Ovary (tissue), 9 donors: Measurements from ENCODE around the gene COL17A1. TPM values are rescaled to one million over a fixed set of nuclear protein-coding genes. Genes with fewer than 3 reads are reported as not detected.

ENCODE experiments used
- DNase-seq, 5 donors: peaks; one replicate each; pipeline ENCODE4 v3.0.0-alpha.2; 2019 to 2020
- H3K27ac ChIP-seq, 2 donors: fragments of 200-600 bp; one replicate each; pipeline versions ENCODE4 v1.5.1 to v1.8.0; 2019 to 2022
- H3K27me3 ChIP-seq: fragments of 200-600 bp; one replicate; pipeline ENCODE4 v1.8.0; 2022
- H3K36me3 ChIP-seq: fragments of 200-600 bp; sonication (generic); one replicate; pipeline ENCODE4 v1.5.1; 2019
- H3K4me1 ChIP-seq: one replicate; pipeline ENCODE4 v1.8.1; 2013; ENCODE audit warnings: mild to moderate bottlenecking, moderate library complexity; ENCODE audit not compliant: insufficient read depth
- H3K4me3 ChIP-seq: fragments of 200-600 bp; sonication (generic); one replicate; pipeline ENCODE4 v1.5.1; 2017
- H3K9me3 ChIP-seq, 2 donors: fragments of 200-600 bp in 1 of 2; sonication (generic) in 1 of 2; one replicate each; pipeline versions ENCODE4 v1.5.1 to v1.8.1; 2013 to 2019; ENCODE audit warnings: mild to moderate bottlenecking in 1 of 2, moderate library complexity in 1 of 2
- CTCF ChIP-seq, 3 donors: fragments of 450-650 bp in 2 of 3; fragments of 200-600 bp in 1 of 3; IDR thresholded peaks; one replicate each; pipeline versions ENCODE4 v1.5.1 to v1.8.0; 2016 to 2022; ENCODE audit warnings: antibody characterized with exemption in 3 of 3, mild to moderate bottlenecking in 1 of 3
- EP300 ChIP-seq: sonication (generic); formaldehyde crosslinking; IDR thresholded peaks from one replicate; pipeline ENCODE4 v1.6.1; 2017; ENCODE audit warnings: antibody characterized with exemption
- POLR2A ChIP-seq: fragments of 450-650 bp; IDR thresholded peaks from one replicate; pipeline ENCODE4 v1.6.1; 2017; ENCODE audit warnings: antibody characterized with exemption, mild to moderate bottlenecking, moderate library complexity
- WGBS, 3 donors: extraction: QIAGEN DNeasy Blood & Tissue Kit in 1 of 3; methylation state at CpG; one replicate each; pipeline versions ENCODE4 v1.1.5 to v1.1.7; 2013 to 2017; 5-methylcytosine and 5-hydroxymethylcytosine counted together
- intact Hi-C, 4 donors: fragments of 100-400 bp; cut with DNase I; formaldehyde crosslinking; loops; one replicate each; pipeline versions ENCODE4 v1.11.0 to v1.15.1; 2022 to 2023
- polyA plus RNA-seq, 2 donors: library from polyadenylated mRNA; stranded (reverse); fragments of 200-250 nt in 1 of 2; fragments of 350-450 nt in 1 of 2; fragmentation: Illumina TruSeq in 1 of 2; extraction: RNeasy Lipid Tissue Mini Kit (QIAGEN cat#74804) in 1 of 2; gene quantifications; one replicate each; pipeline ENCODE4 v1.2.3, GENCODE V29; 2013 to 2014
- total RNA-seq, 7 donors: library from RNA; depleted of rRNA in 2 of 7; stranded (reverse); fragments of >200 nt in 2 of 7; fragmentation: NEBNext Ultra II Directional in 3 of 7; extraction: Animal tissue kit (Norgen Biotek cat#: 25700) in 3 of 7; gene quantifications; one replicate each; pipeline versions ENCODE4 v1.1.0 to v1.2.4, GENCODE V29; 2016 to 2023
- donor health status: DM: no; HTN: no; CAD: no; lungs with moderate emphysema.
- donor health status: DM: no; HTN: no; CAD: no.
- donor health status: Bipolar disorder and iron deficiency.
- donor health status: DM: yes; HTN: yes; CAD: no.
- donor health status: DM: no; HTN: no; CAD: no.
- donor health status: DM: yes; HTN: yes; CAD: no.

The COL17A1 gene
- total and polyA plus RNA-seq, 9 donors: 0.17 to 0.90 (median 0.46) TPM; not detected in 2

GRCh38 chr10:104098358-104098925 is 12.8 kb upstream of the COL17A1 start:
- Histone ChIP-seq H3K9me3 (no peaks in the 10 kb centered on the region), H3K27ac (no peak overlapping the region), H3K27me3 (no peaks in the 10 kb centered on the region), H3K4me3 (no peak overlapping the region), H3K36me3 (no peaks in the 10 kb centered on the region), H3K4me1 (no peaks in the 10 kb centered on the region)
- no peak for DNase-seq
- TF ChIP-seq POLR2A: no peak
- TF ChIP-seq CTCF (IDR thresholded peaks at IDR 0.05): no peak
- WGBS, 3 donors: 93 to 97% (median 95%) methylated on average over 4 of the region's 4 CpGs
- intact Hi-C loops: no loop called here

- WGBS, 3 donors: 89 to 91% (median 90%) methylated on average over 2 of the region's 2 CpGs
- intact Hi-C loops: no loop called here
- Histone ChIP-seq H3K4me1 (no peaks in the 10 kb centered on the region), H3K9me3 (no peaks in the 10 kb centered on the region), H3K36me3 (no peaks in the 10 kb centered on the region), H3K27me3 (no peaks in the 10 kb centered on the region), H3K4me3 (no peak overlapping the region), H3K27ac (no peak overlapping the region)
- TF ChIP-seq EP300 (no peak), POLR2A (no peak), CTCF (IDR thresholded peaks at IDR 0.05) (no peak)
- no peak for DNase-seq
Observed at GRCh38 chr10:104096692-104097091, 11.0 kb upstream of the COL17A1 start.

- H3K36me3 ChIP-seq: no peaks in the 10 kb centered on the region
- no peak overlapping the region for H3K4me3 ChIP-seq
- H3K27me3 ChIP-seq: no peaks in the 10 kb centered on the region
- TF ChIP-seq EP300: no peak
- TF ChIP-seq POLR2A: no peak
- TF ChIP-seq CTCF (IDR thresholded peaks at IDR 0.05): no peak
- intact Hi-C loops: no loop called here
- DNase-seq: no peak
- H3K27ac ChIP-seq: no peak overlapping the region
- H3K9me3 ChIP-seq: no peaks in the 10 kb centered on the region
- H3K4me1 ChIP-seq: no peaks in the 10 kb centered on the region
Observed at GRCh38 chr10:104092749-104093148, 7.1 kb upstream of the COL17A1 start.

- intact Hi-C loops: no loop called here
- WGBS, 3 donors: 58 to 65% (median 59%) methylated on average over 2 of the region's 2 CpGs
- H3K4me1 ChIP-seq: no peaks in the 10 kb centered on the region
- H3K27ac ChIP-seq: no peak overlapping the region
- DNase-seq: no peak
- no peaks in the 10 kb centered on the region for H3K9me3 ChIP-seq
- H3K27me3 ChIP-seq: no peaks in the 10 kb centered on the region
- H3K4me3 ChIP-seq: no peak overlapping the region
- no peak for TF ChIP-seq EP300
- H3K36me3 ChIP-seq: no peaks in the 10 kb centered on the region
Observed at GRCh38 chr10:104090611-104091010, 4.9 kb upstream of the COL17A1 start.

GRCh38 chr10:104089621-104090020 is 3.9 kb upstream of the COL17A1 start:
- Histone ChIP-seq H3K4me3 (no peak overlapping the region), H3K9me3 (no peaks in the 10 kb centered on the region), H3K27ac (no peak overlapping the region), H3K36me3 (no peaks in the 10 kb centered on the region), H3K27me3 (no peaks in the 10 kb centered on the region), H3K4me1 (no peaks in the 10 kb centered on the region)
- no peak for DNase-seq
- 72 to 83% (median 77%) methylated on average over 3 of the region's 3 CpGs for WGBS, 3 donors
- no peak for TF ChIP-seq EP300
- TF ChIP-seq CTCF (IDR thresholded peaks at IDR 0.05): no peak
- no peak for TF ChIP-seq POLR2A
- intact Hi-C loops: no loop called here
